HL-60 (cell line): ENCODE data around the gene SEMA7A.

Experiments
- DNase-seq, 2 experiments: peaks; one replicate each; pipeline ENCODE4 v3.0.0-alpha.2; 2010 to 2020; ENCODE audit warnings: low read depth in 1 of 2, low spot score in 1 of 2
- H3K27ac ChIP-seq: fragments of 250-450 bp; sonication (Bioruptor Pico); replicated peaks from 2 replicates; pipeline ENCODE4 v1.5.1; 2020; ENCODE audit warnings: mild to moderate bottlenecking, moderate library complexity
- H3K27me3 ChIP-seq: fragments of 250-450 bp; sonication (Bioruptor Pico); 2 replicates; pipeline ENCODE4 v1.5.1; 2021; ENCODE audit warnings: mild to moderate bottlenecking, moderate library complexity; ENCODE audit not compliant: insufficient read depth, poor library complexity, severe bottlenecking
- H3K4me3 ChIP-seq: replicated peaks from 2 replicates; pipeline ENCODE4 v1.5.1; 2011; ENCODE audit warnings: mild to moderate bottlenecking, control low read depth, low read length; ENCODE audit not compliant: insufficient read depth
- GABPA ChIP-seq: IDR thresholded peaks from 2 replicates; pipeline ENCODE4 v1.6.1; 2012; ENCODE audit warnings: low read depth
- POLR2AphosphoS5 ChIP-seq: IDR thresholded peaks from 2 replicates; pipeline ENCODE4 v1.6.1; 2012; ENCODE audit warnings: low read depth
- SPI1 ChIP-seq: IDR thresholded peaks from 2 replicates; pipeline ENCODE4 v1.6.1; 2012; ENCODE audit warnings: low read depth, mild to moderate bottlenecking, borderline replicate concordance
- TF ChIP-seq, protein P1 (sequence below): IDR thresholded peaks from one replicate; pipeline ENCODE4 v1.5.1; 2011; ENCODE audit warnings: low read length, control low read depth, inconsistent platforms; ENCODE audit not compliant: insufficient read depth
- TF ChIP-seq, protein P2 (sequence below): IDR thresholded peaks from 2 replicates; pipeline ENCODE4 v1.6.1; 2012; ENCODE audit warnings: low read depth; ENCODE audit not compliant: insufficient replicate concordance

SEMA7A gene

GRCh38 chr15:74449095-74449494, 15.3 kb upstream of the SEMA7A start:
- Histone ChIP-seq H3K4me3 (no peak overlapping the region), H3K27ac (no peak overlapping the region), H3K27me3 (no peaks in the 10 kb centered on the region)
- no peak for DNase-seq
- no peak for TF ChIP-seq SPI1
- TF ChIP-seq, protein P1, sequence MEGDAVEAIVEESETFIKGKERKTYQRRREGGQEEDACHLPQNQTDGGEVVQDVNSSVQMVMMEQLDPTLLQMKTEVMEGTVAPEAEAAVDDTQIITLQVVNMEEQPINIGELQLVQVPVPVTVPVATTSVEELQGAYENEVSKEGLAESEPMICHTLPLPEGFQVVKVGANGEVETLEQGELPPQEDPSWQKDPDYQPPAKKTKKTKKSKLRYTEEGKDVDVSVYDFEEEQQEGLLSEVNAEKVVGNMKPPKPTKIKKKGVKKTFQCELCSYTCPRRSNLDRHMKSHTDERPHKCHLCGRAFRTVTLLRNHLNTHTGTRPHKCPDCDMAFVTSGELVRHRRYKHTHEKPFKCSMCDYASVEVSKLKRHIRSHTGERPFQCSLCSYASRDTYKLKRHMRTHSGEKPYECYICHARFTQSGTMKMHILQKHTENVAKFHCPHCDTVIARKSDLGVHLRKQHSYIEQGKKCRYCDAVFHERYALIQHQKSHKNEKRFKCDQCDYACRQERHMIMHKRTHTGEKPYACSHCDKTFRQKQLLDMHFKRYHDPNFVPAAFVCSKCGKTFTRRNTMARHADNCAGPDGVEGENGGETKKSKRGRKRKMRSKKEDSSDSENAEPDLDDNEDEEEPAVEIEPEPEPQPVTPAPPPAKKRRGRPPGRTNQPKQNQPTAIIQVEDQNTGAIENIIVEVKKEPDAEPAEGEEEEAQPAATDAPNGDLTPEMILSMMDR, result no peak
- TF ChIP-seq, protein P2, sequence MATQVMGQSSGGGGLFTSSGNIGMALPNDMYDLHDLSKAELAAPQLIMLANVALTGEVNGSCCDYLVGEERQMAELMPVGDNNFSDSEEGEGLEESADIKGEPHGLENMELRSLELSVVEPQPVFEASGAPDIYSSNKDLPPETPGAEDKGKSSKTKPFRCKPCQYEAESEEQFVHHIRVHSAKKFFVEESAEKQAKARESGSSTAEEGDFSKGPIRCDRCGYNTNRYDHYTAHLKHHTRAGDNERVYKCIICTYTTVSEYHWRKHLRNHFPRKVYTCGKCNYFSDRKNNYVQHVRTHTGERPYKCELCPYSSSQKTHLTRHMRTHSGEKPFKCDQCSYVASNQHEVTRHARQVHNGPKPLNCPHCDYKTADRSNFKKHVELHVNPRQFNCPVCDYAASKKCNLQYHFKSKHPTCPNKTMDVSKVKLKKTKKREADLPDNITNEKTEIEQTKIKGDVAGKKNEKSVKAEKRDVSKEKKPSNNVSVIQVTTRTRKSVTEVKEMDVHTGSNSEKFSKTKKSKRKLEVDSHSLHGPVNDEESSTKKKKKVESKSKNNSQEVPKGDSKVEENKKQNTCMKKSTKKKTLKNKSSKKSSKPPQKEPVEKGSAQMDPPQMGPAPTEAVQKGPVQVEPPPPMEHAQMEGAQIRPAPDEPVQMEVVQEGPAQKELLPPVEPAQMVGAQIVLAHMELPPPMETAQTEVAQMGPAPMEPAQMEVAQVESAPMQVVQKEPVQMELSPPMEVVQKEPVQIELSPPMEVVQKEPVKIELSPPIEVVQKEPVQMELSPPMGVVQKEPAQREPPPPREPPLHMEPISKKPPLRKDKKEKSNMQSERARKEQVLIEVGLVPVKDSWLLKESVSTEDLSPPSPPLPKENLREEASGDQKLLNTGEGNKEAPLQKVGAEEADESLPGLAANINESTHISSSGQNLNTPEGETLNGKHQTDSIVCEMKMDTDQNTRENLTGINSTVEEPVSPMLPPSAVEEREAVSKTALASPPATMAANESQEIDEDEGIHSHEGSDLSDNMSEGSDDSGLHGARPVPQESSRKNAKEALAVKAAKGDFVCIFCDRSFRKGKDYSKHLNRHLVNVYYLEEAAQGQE, result no peak
- TF ChIP-seq GABPA, result no peak
- TF ChIP-seq POLR2AphosphoS5, result no peak

GRCh38 chr15:74445816-74446763, 12.3 kb upstream of the SEMA7A start:
- no peaks in the 10 kb centered on the region for H3K27me3 ChIP-seq
- H3K27ac ChIP-seq, result no peak overlapping the region
- TF ChIP-seq, protein P1, result no peak
- TF ChIP-seq POLR2AphosphoS5 (no peak), SPI1 (no peak), GABPA (no peak)
- TF ChIP-seq, protein P2, result no peak
- no peak for DNase-seq
- no peak overlapping the region for H3K4me3 ChIP-seq

DNA sequence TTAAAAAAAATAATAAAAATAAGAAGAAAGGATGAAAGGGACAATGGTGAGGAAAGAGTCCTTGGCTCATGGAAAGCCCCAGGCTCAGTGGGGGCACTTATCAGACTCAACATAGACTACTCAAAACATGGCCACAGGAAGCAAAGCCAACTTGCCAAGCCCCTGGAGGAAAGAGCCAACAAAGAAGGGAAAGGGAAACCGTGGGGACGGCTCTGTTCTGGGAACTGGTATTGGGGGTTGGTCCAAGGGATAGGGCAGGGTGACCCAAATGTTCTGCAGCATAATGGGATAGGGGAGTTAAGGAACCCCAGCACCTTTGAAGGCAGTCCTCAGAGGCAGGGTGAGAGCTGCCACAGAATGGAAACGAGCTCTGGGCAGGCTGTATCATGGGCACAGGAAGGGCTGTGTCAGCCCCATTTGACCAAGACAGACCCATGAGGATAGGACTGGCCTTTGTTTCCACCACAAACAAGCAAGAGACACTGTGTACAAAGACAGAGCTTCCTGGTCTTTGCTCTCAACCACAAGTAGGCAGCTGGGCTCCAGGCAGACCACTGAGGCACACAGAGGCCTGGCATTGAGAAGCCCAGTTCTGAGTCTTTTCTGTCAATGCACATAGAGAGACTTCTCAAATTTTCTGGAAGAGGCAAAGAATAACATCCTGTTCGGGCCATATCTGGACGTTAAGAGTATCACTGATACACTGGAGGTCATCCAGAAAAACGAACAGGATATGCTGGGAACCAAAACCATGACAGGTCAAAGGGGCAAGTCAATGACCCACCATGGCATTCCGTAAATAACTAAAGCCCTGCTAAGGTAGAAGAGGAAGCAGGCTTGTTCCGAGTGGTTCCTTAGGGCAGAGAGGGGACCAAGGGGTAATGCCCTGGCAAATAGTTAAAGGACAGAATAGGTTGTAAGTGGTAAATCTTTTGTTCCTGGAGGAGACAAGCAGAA, 10.6 kb upstream of the SEMA7A start:
- TF ChIP-seq, protein P1, result no peak
- TF ChIP-seq SPI1, result no peak
- no peak for TF ChIP-seq POLR2AphosphoS5
- no peak for TF ChIP-seq GABPA
- TF ChIP-seq, protein P2, result no peak
- H3K4me3 ChIP-seq, result no peak overlapping the region
- no peak overlapping the region for H3K27ac ChIP-seq
- no peak for DNase-seq
- no peaks in the 10 kb centered on the region for H3K27me3 ChIP-seq
